Measurements from ENCODE around the gene FXYD1. TPM values are rescaled to one million over a fixed set of nuclear protein-coding genes. Genes with fewer than 3 reads are reported as not detected.

The FXYD1 gene
- polyA plus RNA-seq, 1 of the 3 experiments (the other 2 are of a cell fraction) = 0.12 TPM

DNA sequence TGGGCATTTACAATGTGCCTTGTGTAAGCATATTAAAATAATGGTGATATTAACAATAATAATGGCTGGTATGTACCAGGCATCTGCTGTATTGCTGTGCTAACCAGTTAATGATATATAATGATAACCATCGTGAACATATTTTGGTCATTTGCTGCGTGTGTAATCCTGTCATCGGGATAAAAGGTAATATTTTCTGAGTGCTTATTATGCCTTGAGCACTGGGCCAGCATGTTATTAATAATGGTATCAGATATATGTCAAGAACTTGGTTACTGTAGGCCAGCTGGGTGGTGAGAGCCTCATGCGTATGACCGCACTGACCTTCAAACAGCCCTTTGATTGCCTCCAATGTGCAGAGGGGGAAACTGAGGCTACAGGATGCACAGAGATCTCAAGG, 45.2 kb upstream of the FXYD1 start:
- Histone ChIP-seq H3K36me3 (replicated peaks in 1 of 2; ENCODE audit: control insufficient read depth in 1 of 2, insufficient read depth in 2 of 2, low read length in 1 of 2) (no peaks in the 10 kb centered on the region), H3K4me2 (no peak overlapping the region), H3K9me2 (no peaks in the 10 kb centered on the region), H3K27ac (ENCODE audit: low read depth in 2 of 2, low read length in 1 of 2) (peak overlapping the region in 1 of 2 experiments; percentile 67; a peak in 2 of 4 replicates), H3K4me3 (ENCODE audit: low read depth in 2 of 2, low read length in 1 of 2) (no peak overlapping the region), H3F3A (replicated peaks; ENCODE audit: insufficient read depth) (no peaks in the 10 kb centered on the region), H3K9me3 (no peaks in the 10 kb centered on the region), H3K79me2 (ENCODE audit: insufficient read depth) (no peaks in the 10 kb centered on the region), H2AFZ (ENCODE audit: low read depth) (no peak overlapping the region), H3K27me3 (ENCODE audit: insufficient read depth) (no peaks in the 10 kb centered on the region), H3K9ac (no peak overlapping the region), H3K4me1 (ENCODE audit: control insufficient read depth in 1 of 2, insufficient read depth in 2 of 2, low read depth in 1 of 2, low read length in 1 of 2) (peaks cover 5 to 15% of the 10 kb centered on the region in 2 experiments; a peak in 2 of 4 replicates), H4K20me1 (ENCODE audit: insufficient read depth) (no peaks in the 10 kb centered on the region)
- DNase-seq = peak; percentile 74
- WGBS (ENCODE audit: low lambda C conversion rate) = 49% methylated on average over 5 of the region's 5 CpGs
- TF ChIP-seq, protein P1, sequence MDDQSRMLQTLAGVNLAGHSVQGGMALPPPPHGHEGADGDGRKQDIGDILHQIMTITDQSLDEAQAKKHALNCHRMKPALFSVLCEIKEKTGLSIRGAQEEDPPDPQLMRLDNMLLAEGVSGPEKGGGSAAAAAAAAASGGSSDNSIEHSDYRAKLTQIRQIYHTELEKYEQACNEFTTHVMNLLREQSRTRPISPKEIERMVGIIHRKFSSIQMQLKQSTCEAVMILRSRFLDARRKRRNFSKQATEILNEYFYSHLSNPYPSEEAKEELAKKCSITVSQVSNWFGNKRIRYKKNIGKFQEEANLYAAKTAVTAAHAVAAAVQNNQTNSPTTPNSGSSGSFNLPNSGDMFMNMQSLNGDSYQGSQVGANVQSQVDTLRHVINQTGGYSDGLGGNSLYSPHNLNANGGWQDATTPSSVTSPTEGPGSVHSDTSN (IDR thresholded peaks at IDR 0.05) = no peak
- TF ChIP-seq, protein P2, sequence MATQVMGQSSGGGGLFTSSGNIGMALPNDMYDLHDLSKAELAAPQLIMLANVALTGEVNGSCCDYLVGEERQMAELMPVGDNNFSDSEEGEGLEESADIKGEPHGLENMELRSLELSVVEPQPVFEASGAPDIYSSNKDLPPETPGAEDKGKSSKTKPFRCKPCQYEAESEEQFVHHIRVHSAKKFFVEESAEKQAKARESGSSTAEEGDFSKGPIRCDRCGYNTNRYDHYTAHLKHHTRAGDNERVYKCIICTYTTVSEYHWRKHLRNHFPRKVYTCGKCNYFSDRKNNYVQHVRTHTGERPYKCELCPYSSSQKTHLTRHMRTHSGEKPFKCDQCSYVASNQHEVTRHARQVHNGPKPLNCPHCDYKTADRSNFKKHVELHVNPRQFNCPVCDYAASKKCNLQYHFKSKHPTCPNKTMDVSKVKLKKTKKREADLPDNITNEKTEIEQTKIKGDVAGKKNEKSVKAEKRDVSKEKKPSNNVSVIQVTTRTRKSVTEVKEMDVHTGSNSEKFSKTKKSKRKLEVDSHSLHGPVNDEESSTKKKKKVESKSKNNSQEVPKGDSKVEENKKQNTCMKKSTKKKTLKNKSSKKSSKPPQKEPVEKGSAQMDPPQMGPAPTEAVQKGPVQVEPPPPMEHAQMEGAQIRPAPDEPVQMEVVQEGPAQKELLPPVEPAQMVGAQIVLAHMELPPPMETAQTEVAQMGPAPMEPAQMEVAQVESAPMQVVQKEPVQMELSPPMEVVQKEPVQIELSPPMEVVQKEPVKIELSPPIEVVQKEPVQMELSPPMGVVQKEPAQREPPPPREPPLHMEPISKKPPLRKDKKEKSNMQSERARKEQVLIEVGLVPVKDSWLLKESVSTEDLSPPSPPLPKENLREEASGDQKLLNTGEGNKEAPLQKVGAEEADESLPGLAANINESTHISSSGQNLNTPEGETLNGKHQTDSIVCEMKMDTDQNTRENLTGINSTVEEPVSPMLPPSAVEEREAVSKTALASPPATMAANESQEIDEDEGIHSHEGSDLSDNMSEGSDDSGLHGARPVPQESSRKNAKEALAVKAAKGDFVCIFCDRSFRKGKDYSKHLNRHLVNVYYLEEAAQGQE (IDR thresholded peaks at IDR 0.05; ENCODE audit: low read depth, low read length) = no peak
- TF ChIP-seq EP300 (IDR thresholded peaks at IDR 0.05; ENCODE audit: borderline replicate concordance in 1 of 2, low read depth in 1 of 2, low read length in 1 of 2) = peak in 1 of 2 experiments; percentile 70; a peak in 2 of 4 replicates
- TF ChIP-seq CHD2 (IDR thresholded peaks at IDR 0.05; ENCODE audit: low read length, partially characterized antibody) = peak; percentile 57
- TF ChIP-seq GATA2 (CRISPR knock-in tag; IDR thresholded peaks at IDR 0.05) = peak; percentile 38
- TF ChIP-seq RCOR1 (IDR thresholded peaks at IDR 0.05; ENCODE audit: low read length) = peak; percentile 79
- ChIA-PET CTCF (interaction anchor here (0.9 to 5.0 kb wide), 8 partner anchors 8 to 49 kb away, joined by 3 to 49 read pairs (median 6); partner anchors contain the start of genes FXYD3 and LGI4), POLR2A (no interaction called here)

DNA sequence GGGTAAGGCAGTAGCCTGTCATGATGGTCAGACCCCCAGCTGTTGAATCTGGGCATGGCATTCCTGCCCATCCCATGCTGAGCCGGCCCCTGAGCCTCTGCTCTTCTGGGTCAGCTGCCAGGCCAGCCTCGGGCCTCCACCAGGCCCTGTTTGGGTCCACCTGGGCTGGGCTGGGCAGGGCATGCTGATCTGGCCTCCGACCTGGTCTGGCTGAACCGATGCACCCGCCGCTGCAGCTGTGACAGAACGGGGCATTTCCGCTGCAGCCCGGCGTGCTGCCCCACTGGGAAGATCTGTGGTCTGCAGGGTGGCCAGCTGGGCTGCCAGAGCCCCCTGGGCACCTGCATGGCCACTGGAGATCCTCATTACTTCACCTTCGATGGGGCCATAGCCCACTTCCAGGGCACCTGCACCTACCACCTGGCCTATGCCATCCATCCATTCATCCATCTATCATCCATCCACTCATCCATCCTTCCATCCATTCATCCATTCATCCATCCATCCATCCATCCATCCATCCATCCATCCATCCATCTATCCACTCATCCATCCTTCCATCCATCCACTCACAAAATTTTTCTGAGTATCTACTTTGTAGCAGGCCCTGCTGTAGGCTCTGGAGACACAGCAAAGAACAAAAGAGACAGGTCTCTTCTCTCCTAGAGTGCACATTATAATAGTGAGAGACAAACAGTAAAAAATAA, 44.5 kb upstream of the FXYD1 start:
- Histone ChIP-seq H3K27ac (ENCODE audit: low read depth in 2 of 2, low read length in 1 of 2) (peak overlapping the region in 1 of 2 experiments; percentile 67; a peak in 2 of 4 replicates), H3K9me2 (no peaks in the 10 kb centered on the region), H3F3A (replicated peaks; ENCODE audit: insufficient read depth) (no peaks in the 10 kb centered on the region), H3K9ac (no peak overlapping the region), H3K4me1 (ENCODE audit: control insufficient read depth in 1 of 2, insufficient read depth in 2 of 2, low read depth in 1 of 2, low read length in 1 of 2) (peaks cover 0 to 15% of the 10 kb centered on the region in 2 experiments; a peak in 1 of 4 replicates), H2AFZ (ENCODE audit: low read depth) (no peak overlapping the region), H3K36me3 (replicated peaks in 1 of 2; ENCODE audit: control insufficient read depth in 1 of 2, insufficient read depth in 2 of 2, low read length in 1 of 2) (no peaks in the 10 kb centered on the region), H3K4me3 (ENCODE audit: low read depth in 2 of 2, low read length in 1 of 2) (no peak overlapping the region), H3K4me2 (no peak overlapping the region), H4K20me1 (ENCODE audit: insufficient read depth) (no peaks in the 10 kb centered on the region), H3K27me3 (ENCODE audit: insufficient read depth) (no peaks in the 10 kb centered on the region), H3K9me3 (no peaks in the 10 kb centered on the region), H3K79me2 (ENCODE audit: insufficient read depth) (no peaks in the 10 kb centered on the region)
- 48% methylated on average over 2 of the region's 11 CpGs for WGBS (ENCODE audit: low lambda C conversion rate)
- DNase-seq = peak; percentile 72
- ChIA-PET POLR2A (no interaction called here), CTCF (interaction anchor here (0.9 to 5.0 kb wide), 8 partner anchors 9 to 49 kb away, joined by 3 to 49 read pairs (median 6); partner anchors contain the start of genes FXYD3 and LGI4)
- TF ChIP-seq ELF1 (IDR thresholded peaks at IDR 0.05) (no peak), MEF2A (IDR thresholded peaks at IDR 0.05; ENCODE audit: borderline replicate concordance, low read depth) (no peak), FOXJ3 (CRISPR knock-in tag; IDR thresholded peaks at IDR 0.05) (no peak), GATA2 (CRISPR knock-in tag; IDR thresholded peaks at IDR 0.05) (no peak), POLR2AphosphoS5 (IDR thresholded peaks at IDR 0.05; ENCODE audit: low read depth, low read length) (no peak), FOXM1 (IDR thresholded peaks at IDR 0.05; ENCODE audit: low read depth) (no peak), GABPA (IDR thresholded peaks at IDR 0.05; ENCODE audit: low read depth) (no peak), MXI1 (IDR thresholded peaks at IDR 0.05; ENCODE audit: low read depth, low read length) (no peak), YY1 (IDR thresholded peaks at IDR 0.05; ENCODE audit: low read depth) (no peak), EP300 (IDR thresholded peaks at IDR 0.05; ENCODE audit: borderline replicate concordance in 1 of 2, low read depth in 1 of 2, low read length in 1 of 2) (no peak), TCF12 (IDR thresholded peaks at IDR 0.05) (no peak)
- TF ChIP-seq, protein P3, sequence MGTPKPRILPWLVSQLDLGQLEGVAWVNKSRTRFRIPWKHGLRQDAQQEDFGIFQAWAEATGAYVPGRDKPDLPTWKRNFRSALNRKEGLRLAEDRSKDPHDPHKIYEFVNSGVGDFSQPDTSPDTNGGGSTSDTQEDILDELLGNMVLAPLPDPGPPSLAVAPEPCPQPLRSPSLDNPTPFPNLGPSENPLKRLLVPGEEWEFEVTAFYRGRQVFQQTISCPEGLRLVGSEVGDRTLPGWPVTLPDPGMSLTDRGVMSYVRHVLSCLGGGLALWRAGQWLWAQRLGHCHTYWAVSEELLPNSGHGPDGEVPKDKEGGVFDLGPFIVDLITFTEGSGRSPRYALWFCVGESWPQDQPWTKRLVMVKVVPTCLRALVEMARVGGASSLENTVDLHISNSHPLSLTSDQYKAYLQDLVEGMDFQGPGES (IDR thresholded peaks at IDR 0.05; ENCODE audit: low read depth, low read length) = no peak
- TF ChIP-seq, protein P4, sequence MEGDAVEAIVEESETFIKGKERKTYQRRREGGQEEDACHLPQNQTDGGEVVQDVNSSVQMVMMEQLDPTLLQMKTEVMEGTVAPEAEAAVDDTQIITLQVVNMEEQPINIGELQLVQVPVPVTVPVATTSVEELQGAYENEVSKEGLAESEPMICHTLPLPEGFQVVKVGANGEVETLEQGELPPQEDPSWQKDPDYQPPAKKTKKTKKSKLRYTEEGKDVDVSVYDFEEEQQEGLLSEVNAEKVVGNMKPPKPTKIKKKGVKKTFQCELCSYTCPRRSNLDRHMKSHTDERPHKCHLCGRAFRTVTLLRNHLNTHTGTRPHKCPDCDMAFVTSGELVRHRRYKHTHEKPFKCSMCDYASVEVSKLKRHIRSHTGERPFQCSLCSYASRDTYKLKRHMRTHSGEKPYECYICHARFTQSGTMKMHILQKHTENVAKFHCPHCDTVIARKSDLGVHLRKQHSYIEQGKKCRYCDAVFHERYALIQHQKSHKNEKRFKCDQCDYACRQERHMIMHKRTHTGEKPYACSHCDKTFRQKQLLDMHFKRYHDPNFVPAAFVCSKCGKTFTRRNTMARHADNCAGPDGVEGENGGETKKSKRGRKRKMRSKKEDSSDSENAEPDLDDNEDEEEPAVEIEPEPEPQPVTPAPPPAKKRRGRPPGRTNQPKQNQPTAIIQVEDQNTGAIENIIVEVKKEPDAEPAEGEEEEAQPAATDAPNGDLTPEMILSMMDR (IDR thresholded peaks at IDR 0.05) = no peak
- TF ChIP-seq, protein P5, sequence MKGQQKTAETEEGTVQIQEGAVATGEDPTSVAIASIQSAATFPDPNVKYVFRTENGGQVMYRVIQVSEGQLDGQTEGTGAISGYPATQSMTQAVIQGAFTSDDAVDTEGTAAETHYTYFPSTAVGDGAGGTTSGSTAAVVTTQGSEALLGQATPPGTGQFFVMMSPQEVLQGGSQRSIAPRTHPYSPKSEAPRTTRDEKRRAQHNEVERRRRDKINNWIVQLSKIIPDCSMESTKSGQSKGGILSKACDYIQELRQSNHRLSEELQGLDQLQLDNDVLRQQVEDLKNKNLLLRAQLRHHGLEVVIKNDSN (IDR thresholded peaks at IDR 0.05; ENCODE audit: borderline replicate concordance, low read depth) = no peak

Measured in SK-N-SH (cell line).